ENCODE measurements around the gene SFT2D2.

The SFT2D2 gene

DNA sequence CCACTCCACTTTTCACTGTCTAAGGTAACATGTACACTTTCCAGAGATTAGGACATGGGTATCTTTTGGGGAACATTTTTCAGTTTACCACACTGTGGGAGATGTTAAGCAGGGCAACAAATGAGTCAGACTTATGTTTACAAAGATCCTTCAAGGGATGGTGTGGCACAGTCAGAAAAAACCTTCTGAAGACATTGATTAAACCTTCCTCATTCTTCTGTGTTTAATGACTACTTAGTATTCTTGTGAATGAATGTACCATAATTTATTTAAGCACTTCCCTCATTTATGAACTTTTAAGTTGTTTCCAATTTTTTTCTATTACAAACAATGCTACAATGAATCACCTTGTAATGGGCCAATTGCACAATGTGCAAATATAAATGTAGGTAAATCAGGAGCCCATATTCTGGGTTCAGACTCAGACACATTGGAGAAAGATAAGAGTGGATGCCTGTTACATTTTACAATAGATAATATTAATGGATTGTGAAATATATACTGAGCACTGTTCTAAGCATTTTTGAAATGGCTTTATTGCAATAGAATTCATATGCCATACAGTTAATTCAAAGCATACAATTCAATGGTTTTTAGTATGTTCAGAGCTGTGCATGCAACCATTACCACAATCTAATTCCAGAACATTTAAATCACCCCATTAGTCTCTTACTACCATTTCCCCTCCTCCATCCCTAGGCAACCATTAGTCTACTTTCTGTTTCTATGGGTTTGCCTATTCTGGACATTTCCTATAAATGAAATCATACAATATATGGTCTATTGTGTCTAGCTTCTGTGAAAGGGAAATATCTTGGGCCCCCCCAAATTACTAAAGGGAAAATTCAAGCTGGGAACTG lies 1.9 kb upstream of the SFT2D2 start:
- no peak for DNase-seq

DNA sequence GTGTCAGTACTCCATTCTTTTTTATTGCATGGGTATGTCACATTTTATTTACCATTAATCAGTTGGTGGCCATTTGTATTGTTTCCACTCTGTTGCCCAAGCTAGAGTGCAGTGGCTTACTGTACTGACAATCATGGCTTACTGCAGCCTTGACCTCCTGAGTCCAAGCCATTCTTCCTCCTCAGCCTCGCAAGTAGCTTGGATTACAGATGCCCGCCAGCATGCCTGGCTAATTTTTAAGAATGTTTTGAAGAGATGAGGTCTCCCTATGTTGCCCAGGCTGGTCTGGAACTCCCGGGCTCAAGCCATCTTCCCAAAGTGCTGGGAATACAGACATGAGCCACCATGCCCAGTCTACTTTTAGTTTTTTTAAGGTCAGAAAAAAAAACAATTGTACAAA lies 813 bp upstream of the SFT2D2 start:
- DNase-seq = no peak

DNA sequence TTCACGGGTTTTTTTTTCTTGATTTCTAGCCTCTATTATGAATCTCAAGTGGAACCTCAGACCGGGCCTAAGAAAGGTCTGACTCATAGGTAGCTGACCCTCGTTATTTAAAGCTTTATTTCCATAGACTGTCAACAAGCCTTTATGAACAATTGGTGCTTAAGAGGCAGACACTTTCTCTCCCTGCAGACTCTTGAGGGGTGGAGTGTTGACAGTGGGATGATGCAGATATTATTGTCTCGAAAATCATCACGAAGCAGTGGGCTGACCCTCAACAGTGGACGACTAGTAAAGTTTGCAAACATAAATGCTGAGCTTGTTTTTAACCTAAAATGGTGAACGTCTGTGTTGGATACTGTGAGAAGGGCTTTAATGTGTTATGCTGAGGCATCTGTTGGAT lies 1.8 kb downstream of the SFT2D2 start:
- no peak for DNase-seq

DNA sequence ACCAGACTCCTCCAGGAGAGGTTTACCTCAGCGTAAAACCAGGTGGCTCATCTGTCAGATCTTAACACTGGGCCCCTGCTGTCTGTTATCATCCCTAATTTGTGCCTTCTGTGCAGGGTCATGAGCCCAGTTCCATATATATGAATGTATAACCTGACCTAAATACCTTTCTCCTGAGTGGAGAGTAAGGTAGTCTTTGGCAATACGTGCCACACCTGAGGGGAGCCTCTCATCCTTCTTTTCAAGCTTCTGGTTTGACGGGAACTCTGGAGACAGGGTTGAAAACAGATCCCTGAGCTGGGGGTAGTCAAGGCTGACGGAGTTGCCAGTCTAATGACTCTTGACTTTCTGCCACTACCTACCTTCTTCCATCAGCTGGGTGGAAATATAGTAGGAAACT lies 4.1 kb downstream of the SFT2D2 start:
- no peak for DNase-seq

DNA sequence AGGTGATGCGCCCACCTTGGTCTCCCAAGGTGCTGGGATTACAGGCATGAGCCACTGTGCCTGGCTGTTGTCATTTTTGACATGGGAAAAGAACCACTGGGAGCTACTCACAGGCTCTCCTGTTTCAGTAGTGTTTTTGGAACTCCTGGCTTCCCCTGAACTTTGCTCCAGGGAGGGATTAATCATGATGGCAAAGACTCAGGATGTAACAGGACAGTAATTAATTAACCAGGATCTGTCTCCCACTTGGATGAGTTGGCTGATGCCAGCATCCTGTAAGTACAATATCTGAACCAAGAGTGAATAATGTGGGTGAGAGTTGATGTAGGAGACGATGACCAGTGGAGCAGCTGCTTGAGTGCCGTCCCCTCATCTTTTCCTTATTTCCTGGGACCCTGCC lies 4.9 kb downstream of the SFT2D2 start:
- no peak for DNase-seq

DNA sequence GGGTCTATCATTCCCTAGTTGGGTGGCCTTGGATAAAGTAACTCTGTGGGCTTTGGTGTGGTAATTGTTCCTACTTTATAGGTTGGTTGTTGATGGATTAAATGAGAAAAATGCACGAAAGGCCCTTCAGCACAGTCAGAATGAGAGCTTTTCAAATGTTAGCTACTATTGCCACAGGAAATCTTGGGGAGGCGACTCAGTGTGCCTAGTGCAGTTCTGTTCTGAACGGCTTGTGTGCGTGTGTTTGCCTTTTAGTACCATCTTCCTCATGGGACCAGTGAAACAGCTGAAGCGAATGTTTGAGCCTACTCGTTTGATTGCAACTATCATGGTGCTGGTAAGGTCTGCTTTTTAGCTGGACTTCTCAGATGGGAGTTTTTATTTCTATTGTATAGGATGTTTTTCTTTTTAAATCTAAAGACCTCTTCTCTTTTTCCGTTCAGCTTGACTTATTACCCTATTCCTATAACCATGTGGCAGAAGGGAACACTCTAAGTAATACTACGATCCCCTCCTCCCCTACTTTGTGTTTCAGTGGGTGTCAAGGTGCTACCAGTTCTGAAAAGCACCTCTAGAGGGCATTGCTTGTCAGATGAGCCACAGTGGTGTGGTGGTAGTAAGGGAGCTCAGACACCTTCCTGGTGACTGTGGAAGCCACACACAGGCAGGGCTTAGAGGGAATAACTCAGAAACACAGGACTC lies 9.2 kb downstream of the SFT2D2 start:
- peak in 1 of 2 donors; percentile 35 for DNase-seq

DNA sequence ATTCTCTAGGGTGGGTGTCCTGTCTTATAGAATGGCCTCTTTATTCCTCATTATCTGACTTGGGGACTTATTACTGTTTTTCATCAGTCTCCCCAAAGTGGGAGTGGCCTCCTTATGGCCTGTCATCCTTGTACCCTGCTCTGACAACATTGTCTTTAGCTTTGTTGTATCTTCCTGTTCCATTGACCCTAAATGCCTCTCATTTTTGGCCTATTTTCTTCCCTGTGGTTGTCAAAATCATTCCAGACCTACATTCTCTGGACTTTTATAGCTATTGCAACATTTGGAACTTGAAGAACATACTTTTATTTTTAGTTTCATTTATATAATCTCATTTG lies 9.7 kb downstream of the SFT2D2 start:
- no peak for DNase-seq

DNA sequence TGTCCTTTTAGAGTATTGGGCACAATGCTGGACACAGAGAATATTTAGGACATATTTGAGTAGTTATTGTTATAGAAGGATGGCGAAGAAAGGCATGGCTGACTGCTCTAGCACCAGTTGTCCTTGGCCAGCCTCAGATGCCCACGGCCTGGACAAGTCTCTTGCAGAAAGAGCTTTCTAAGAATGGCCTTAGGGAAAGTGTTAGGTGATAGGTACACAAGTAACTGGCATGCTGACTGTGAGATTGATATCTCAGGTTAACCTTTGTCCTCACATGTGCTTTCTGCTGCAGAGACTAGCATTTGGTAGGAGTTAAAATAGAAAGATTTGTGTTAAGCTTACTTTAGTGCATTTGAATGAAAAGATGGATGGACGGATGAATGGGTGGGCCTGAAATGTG lies 10.1 kb downstream of the SFT2D2 start:
- no peak for DNase-seq

DNA sequence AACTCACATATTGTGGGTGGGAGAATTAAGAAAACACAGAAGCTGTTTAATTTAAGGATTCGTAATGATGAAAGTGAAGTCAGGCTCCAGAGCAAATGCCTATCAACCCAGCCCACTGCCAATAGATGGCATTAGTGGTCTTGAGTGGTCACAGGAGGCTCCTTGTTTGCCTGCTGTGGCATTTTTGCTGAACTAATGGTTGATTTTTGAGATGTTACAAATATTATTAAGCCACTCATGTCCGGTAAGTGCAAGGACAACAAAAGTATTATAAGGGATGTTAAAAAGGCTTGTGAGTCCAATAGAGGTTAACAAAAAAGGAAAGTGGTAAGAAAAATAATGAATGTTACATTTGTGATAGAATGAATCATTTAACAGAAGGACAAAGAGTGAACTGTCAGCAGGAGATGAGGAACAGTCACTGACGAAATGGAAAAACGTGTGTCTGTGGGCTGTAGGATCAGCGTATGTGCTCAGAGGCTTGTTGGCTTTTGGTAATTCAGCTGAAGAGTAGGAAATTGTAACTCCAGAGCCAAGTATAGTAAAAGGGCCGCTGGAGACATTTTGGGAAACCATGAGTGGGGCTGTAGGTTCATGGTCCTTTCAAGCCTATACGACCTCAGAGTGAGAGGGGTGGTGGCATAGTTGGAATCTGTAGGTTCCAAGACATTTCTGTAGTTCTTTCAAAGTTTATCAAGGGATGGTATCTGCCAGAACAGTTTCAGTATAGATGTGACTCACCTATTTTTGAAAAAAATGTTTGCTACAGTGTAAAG lies 11.2 kb downstream of the SFT2D2 start:
- no peak for DNase-seq

DNA sequence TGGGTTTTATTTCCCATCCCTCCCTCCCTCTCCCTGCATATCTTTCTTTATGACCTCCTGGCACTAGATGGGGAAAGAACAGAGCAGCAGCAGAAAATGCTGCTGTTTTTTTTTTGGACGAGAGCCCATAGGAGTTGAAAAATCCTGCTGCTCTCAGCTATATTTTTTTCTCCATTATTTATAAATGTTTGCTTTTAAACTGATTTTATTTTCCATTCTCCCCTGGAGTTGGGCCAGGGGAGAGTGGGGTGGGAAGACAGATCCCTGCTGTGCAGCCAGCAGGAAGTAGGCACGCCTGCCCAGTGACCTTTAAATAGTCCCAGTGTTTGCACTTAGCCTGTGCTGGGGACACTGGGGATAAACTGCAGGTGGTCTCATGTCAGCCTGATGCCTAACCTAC lies 17.4 kb downstream of the SFT2D2 start:
- DNase-seq = no peak

DNA sequence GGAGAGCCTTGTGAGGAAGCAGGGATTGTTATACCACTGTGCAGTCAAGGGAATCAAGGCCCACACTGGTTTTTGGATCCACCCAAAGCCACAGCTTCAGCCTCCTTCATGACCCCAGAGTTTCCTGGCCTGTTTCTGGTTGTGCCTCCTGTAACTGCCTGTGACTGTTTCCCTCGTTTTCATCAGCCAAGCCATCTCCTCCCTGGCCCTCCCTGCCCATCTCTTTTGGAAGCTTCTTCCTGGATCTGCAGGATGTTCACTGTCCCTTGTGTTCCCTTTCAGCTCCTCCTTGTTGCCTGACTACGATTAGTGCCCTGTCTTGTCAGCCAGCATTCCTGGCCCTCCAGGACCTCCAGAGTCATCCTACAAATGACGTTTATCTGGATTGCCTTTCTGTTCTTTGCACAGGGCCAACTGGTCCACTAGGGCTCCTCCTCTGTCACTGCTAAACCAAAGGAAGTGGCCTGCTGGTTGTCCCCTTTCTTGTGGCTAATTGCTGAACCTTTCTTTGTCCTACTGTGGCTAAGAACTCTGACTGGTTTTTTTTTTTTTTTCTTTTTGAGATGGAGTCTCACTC lies 17.9 kb downstream of the SFT2D2 start:
- no peak for DNase-seq

DNA sequence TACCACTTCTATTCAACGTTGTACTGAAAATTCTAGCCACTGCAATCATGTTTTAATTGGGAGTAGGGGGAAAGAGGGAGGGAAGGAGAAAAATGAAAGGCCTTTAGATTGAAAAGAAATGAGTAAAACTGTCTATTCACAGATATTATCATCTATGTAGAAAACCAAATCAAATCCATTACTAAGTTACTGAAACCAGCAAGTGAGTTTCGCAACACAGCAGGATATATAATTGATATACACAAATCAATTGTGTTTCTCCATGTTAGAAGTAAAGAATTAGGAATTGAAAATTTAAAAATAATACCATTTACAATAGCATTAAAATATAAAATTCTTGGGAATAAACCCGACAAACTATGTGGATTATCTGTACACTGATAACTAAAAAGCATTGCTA lies 19.2 kb downstream of the SFT2D2 start:
- DNase-seq = no peak

DNA sequence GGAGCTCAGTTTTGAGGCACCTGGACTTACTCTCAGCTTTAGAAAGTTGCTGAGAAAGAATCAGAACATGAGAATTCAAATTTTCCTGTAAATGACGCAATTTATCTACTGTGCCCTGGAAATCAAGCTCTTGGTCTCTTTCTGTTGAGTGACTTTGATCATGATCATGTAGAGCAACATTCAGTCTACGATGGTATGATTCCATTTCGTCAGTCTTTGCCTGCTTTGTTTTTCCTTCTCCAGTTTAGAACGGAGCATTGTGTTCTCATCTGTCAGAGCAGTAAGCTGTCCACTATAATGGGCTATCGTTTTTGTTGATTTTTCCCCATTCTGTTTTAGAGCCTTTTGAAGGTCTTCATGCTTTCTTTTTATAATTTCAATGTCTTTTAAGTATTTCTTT lies 20.7 kb downstream of the SFT2D2 start:
- no peak for DNase-seq

DNA sequence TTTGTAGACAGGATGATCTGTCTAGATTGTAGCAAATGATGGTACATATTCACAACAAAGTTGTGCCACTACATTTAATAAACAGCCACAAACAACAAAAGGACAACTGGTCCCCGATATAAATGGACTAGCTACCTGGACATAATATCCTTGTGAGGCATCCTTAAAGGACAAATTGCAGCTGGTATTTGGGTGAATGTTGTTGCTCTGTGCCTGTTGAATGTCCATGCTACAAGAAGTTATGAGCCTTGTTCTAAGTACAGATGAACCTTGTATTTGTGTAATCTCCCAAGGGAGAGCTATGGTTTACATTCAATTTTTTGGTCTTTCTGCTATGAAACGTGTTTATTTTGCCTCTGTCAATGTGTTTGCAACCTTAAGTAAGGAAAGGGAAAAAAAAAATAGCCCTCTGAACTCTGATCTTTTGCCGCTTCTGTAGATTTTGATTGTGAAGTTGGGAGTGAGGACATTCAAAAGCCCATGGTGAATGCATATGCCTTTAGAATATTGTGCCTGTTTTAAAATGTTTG lies 26.5 kb downstream of the SFT2D2 start:
- DNase-seq = no peak

DNA sequence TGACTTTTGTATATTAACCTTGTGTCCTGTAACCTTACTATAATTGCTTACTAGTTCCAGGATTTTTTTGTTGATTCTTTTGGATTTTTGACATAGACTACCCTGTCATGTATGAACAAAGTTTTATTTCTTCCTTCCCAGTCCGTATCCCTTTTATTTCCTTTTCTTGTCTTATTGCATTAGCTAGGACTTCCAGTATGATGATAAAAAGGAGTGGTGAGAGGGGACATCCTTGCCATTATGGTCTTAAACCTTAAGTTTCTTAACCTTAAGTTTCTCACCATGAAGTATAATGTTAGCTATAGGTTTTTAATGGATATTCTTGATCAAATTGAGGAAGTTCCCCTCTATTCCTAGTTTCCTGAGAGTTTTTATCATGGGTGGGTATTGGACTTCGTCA lies 30.4 kb downstream of the SFT2D2 start:
- DNase-seq = no peak

DNA sequence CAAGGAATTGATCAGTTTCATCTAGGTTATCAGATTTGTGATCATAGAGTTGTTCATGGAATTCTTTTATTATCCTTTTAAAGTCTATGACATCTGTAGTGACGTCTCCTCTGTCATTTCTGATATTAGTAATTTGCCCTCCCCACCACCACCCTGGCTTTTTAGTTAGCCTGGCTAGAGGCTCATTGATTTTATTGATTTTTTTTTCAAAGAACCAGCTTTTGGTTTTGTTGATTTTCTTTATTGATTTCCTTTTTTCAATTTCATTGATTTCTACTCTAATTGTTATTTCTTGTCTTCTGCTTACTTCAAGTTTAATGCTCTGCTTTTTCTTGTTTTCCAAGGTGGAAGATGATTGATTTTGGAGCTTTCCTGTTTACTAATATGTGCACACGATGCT lies 31.6 kb downstream of the SFT2D2 start:
- DNase-seq = no peak

DNA sequence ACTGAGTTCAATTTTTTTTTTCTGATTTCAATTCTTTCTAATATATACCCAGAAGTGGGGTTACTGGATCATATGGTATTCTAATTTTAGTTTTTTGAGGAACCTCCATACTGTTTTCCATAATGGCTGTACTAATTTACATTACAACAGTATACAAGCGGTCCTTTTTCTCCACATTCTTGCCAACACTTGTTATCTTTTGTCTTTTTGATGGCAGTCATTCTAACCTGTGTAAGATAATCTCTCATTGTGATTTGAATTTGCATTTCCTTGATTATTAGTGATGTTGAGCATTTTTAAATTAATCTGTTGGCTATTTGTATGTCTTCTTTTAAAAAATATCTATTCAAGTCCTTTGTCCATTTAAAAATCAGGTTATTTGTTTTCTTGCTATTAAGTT lies 33.8 kb downstream of the SFT2D2 start:
- DNase-seq = no peak

DNA sequence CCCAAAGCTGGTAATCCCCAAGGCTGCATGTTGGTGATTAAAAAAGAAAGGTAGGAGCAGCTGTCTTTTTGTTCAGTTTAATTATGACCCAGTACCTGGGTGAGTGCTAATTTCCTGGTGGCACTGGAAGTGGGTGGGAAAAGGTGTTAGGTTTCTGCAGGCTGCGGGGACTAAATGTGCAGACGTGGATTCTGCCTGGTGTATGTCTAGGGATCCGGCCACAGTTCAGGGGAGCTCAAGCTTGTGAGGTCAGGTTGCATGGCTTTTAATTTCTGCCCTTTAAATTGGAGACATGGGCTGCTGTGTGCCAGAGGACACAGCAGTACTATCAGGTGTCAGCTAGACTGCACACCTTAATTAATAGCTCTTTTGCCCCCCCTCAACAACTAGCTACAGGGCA lies 34.6 kb downstream of the SFT2D2 start:
- DNase-seq = no peak

DNA sequence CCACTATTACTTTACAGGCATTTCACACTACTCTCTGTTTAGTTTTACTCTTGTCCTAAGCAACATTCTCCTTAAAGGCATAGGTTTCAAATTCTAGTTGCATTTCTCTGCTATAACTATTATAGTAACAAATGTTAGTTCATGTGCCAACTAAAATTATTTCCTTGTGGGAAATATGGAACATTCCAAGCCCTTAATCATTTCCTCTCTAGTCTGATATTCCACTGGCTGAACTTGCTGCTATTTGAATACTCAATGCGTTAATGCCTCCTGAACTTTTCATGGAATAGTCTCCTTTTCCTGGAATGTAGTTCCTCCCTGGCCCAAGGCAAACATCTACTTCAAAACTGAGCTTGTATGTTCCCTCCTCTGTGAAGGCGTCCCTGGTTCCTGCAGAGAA lies 35.6 kb downstream of the SFT2D2 start:
- no peak for DNase-seq

DNA sequence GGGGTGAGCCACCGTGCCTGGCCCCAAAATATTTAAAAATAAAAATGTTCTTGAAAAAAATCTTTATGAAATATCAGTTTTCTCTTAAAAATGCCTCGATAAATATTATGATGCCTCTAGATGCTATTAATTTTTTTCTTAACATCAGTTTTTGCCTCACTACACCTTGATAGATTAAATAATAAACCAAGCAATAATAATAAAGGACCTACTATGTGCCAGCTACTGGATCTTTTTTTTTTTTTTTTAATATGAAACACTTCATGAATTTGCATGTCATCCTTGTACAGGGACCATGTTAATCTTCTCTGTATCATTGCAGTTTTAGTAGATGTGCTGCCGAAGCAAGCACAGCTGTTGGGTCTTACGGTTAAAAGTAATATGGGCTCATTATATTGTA lies 37.3 kb downstream of the SFT2D2 start:
- DNase-seq = no peak

DNA sequence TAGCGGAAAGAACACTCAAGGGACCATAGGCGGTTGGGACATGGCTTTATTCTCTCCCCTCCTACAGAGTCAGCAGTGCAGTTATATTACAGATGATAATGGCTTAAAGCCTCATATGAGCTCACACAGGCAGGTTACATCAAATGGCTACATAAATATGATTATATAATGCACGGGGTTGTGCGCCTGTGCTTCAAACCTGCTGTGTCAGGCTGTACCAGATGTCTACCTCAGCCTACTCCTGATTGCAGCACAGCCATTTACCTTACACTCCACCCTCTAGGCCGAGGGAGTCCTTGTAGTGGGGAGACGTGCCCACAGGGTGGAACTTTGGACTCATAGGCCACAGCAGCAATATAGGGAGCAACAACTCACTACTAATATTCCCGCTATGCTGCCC lies 38.5 kb downstream of the SFT2D2 start:
- DNase-seq = no peak

DNA sequence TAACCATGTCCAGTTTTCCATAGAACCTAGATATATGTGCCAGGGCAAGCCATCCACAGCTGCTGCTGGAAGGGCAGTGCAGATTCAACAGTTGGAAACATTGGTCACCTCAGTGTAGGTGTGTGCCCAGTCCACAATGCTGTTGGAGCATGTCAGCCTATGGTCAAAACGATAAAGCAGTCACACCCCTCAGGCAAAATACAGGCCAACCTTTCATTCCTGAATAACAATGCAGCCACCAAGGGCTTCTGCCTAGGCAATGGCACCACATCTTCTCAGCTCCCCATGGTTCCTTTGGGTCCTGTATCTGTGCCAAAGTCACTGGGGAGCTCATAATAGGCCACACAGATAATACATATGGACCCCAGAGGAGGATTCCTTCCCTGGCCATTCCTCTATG lies 39.8 kb downstream of the SFT2D2 start:
- no peak for DNase-seq

DNA sequence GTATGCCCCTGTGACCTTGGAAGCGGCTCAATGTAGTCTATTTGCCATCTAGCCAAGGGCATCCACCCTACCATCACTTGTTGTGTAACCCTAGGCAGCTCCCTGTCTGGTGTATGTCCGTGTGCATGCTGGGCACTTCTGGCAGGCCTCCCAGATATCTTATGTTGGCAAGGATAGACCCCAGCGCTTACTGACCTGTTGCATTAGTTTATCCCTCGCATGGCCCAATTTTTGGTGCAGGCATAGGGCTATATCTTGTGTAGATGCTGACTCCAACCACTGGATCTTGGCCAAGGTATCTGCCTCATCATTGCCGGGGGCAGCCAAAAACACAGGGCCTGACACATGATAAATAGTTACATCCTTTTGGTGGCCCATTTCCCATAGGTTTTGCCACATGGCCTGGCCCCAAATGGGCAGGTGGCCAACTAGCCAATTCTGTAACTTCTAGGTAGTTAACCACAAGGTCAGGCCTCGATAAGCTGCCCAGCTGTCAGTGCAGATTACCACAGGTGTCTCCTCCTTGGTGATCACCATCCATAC lies 40.9 kb downstream of the SFT2D2 start:
- DNase-seq = no peak

All from inflammatory macrophage (primary cell).